Urinary bladder (tissue), 4 donors: ENCODE measurements around the gene PLEKHA7. TPM values are rescaled to one million over a fixed set of nuclear protein-coding genes. Genes with fewer than 3 reads are reported as not detected.

Experiments used
- DNase-seq: peaks from one replicate; pipeline ENCODE4 v3.0.0-alpha.2; 2015; ENCODE audit errors: extremely low spot score
- H3K27ac ChIP-seq: one replicate; pipeline ENCODE4 v1.5.1; 2013; ENCODE audit warnings: low read depth, mild to moderate bottlenecking, moderate library complexity
- H3K36me3 ChIP-seq: one replicate; pipeline ENCODE4 v1.6.1; 2013; ENCODE audit warnings: mild to moderate bottlenecking, moderate library complexity; ENCODE audit not compliant: insufficient read depth
- H3K4me1 ChIP-seq: one replicate; pipeline ENCODE4 v1.6.1; 2013; ENCODE audit warnings: mild to moderate bottlenecking, moderate library complexity; ENCODE audit not compliant: insufficient read depth
- H3K4me3 ChIP-seq: one replicate; pipeline ENCODE4 v1.5.1; 2013; ENCODE audit warnings: low read depth, low read length
- WGBS: extraction: QIAGEN DNeasy Blood & Tissue Kit; methylation state at CpG from one replicate; pipeline ENCODE4 v1.1.7; 2013; 5-methylcytosine and 5-hydroxymethylcytosine counted together
- polyA plus RNA-seq: library from polyadenylated mRNA; stranded (reverse); fragments of 200-250 nt; gene quantifications from one replicate; pipeline ENCODE4 v1.2.3, GENCODE V29; 2013
- total RNA-seq: library from RNA; depleted of rRNA; stranded (reverse); fragments of >200 nt; gene quantifications from one replicate; pipeline ENCODE4 v1.2.3, GENCODE V29; 2014
- donor health status: healthy with polysubstance abuse.
- donor health status: healthy.

Gene PLEKHA7
- total and polyA plus RNA-seq, 2 donors = 8.1 to 8.3 TPM

GRCh38 chr11:16809886-16810668, 204.1 kb downstream of the PLEKHA7 start:
- Histone ChIP-seq H3K4me1 (no peaks in the 10 kb centered on the region), H3K36me3 (no peaks in the 10 kb centered on the region), H3K27ac (no peak overlapping the region), H3K4me3 (no peak overlapping the region)
- DNase-seq = no peak
- WGBS = 67% methylated on average over 11 of the region's 11 CpGs

- DNase-seq = no peak
- Histone ChIP-seq H3K36me3 (no peaks in the 10 kb centered on the region), H3K27ac (no peak overlapping the region), H3K4me3 (no peak overlapping the region), H3K4me1 (no peaks in the 10 kb centered on the region)
- 70% methylated on average over 3 of the region's 3 CpGs for WGBS
Measured at GRCh38 chr11:16807306-16807705, 206.9 kb downstream of the PLEKHA7 start.

- no peak for DNase-seq
- no peak overlapping the region for H3K27ac ChIP-seq
- WGBS = 44% methylated on average over 11 of the region's 11 CpGs
- H3K36me3 ChIP-seq = no peaks in the 10 kb centered on the region
- H3K4me1 ChIP-seq = no peaks in the 10 kb centered on the region
- no peak overlapping the region for H3K4me3 ChIP-seq
Measured at GRCh38 chr11:16806791-16807190, 207.4 kb downstream of the PLEKHA7 start.

- H3K4me1 ChIP-seq = no peaks in the 10 kb centered on the region
- 73% methylated on average over 8 of the region's 8 CpGs for WGBS
- no peak overlapping the region for H3K4me3 ChIP-seq
- no peaks in the 10 kb centered on the region for H3K36me3 ChIP-seq
- H3K27ac ChIP-seq = no peak overlapping the region
- no peak for DNase-seq
Measured at GRCh38 chr11:16805938-16806337, 208.3 kb downstream of the PLEKHA7 start.

GRCh38 chr11:16804104-16804947, 209.9 kb downstream of the PLEKHA7 start:
- WGBS = 44% methylated on average over 7 of the region's 7 CpGs
- no peak for DNase-seq
- Histone ChIP-seq H3K27ac (no peak overlapping the region), H3K4me1 (no peaks in the 10 kb centered on the region), H3K4me3 (no peak overlapping the region), H3K36me3 (no peaks in the 10 kb centered on the region)

GRCh38 chr11:16801288-16801980, 212.8 kb downstream of the PLEKHA7 start:
- H3K36me3 ChIP-seq = no peaks in the 10 kb centered on the region
- no peaks in the 10 kb centered on the region for H3K4me1 ChIP-seq
- no peak overlapping the region for H3K4me3 ChIP-seq
- 89% methylated on average over 10 of the region's 10 CpGs for WGBS
- no peak for DNase-seq
- H3K27ac ChIP-seq = no peak overlapping the region

GRCh38 chr11:16800382-16800781, 213.8 kb downstream of the PLEKHA7 start:
- no peak for DNase-seq
- no peaks in the 10 kb centered on the region for H3K4me1 ChIP-seq
- H3K27ac ChIP-seq = no peak overlapping the region
- no peak overlapping the region for H3K4me3 ChIP-seq
- H3K36me3 ChIP-seq = no peaks in the 10 kb centered on the region

- no peaks in the 10 kb centered on the region for H3K36me3 ChIP-seq
- no peaks in the 10 kb centered on the region for H3K4me1 ChIP-seq
- no peak for DNase-seq
- H3K27ac ChIP-seq = no peak overlapping the region
- H3K4me3 ChIP-seq = no peak overlapping the region
Measured at GRCh38 chr11:16799890-16800289, 214.3 kb downstream of the PLEKHA7 start.

GRCh38 chr11:16799221-16799620, 215.0 kb downstream of the PLEKHA7 start:
- H3K27ac ChIP-seq = no peak overlapping the region
- H3K36me3 ChIP-seq = no peaks in the 10 kb centered on the region
- H3K4me3 ChIP-seq = no peak overlapping the region
- no peaks in the 10 kb centered on the region for H3K4me1 ChIP-seq
- no peak for DNase-seq
- WGBS = 69% methylated on average over 1 of the region's 1 CpG

GRCh38 chr11:16797776-16798175, 216.4 kb downstream of the PLEKHA7 start:
- WGBS = 72% methylated on average over 3 of the region's 3 CpGs
- no peaks in the 10 kb centered on the region for H3K36me3 ChIP-seq
- no peak for DNase-seq
- H3K4me3 ChIP-seq = no peak overlapping the region
- H3K4me1 ChIP-seq = no peaks in the 10 kb centered on the region
- H3K27ac ChIP-seq = no peak overlapping the region

GRCh38 chr11:16796311-16796710, 217.9 kb downstream of the PLEKHA7 start:
- no peaks in the 10 kb centered on the region for H3K36me3 ChIP-seq
- no peak for DNase-seq
- no peak overlapping the region for H3K27ac ChIP-seq
- WGBS = 87% methylated on average over 4 of the region's 4 CpGs
- no peaks in the 10 kb centered on the region for H3K4me1 ChIP-seq
- no peak overlapping the region for H3K4me3 ChIP-seq

- Histone ChIP-seq H3K36me3 (no peaks in the 10 kb centered on the region), H3K27ac (no peak overlapping the region), H3K4me3 (no peak overlapping the region), H3K4me1 (no peaks in the 10 kb centered on the region)
- DNase-seq = no peak
- 82% methylated on average over 8 of the region's 8 CpGs for WGBS
Measured at GRCh38 chr11:16795146-16795545, 219.1 kb downstream of the PLEKHA7 start.

- H3K27ac ChIP-seq = no peak overlapping the region
- DNase-seq = no peak
- 91% methylated on average over 17 of the region's 17 CpGs for WGBS
Measured at GRCh38 chr11:16794047-16794818, 220.0 kb downstream of the PLEKHA7 start.

More at GRCh38 chr11:16794047-16794818, 220.0 kb downstream of the PLEKHA7 start:
- H3K4me3 ChIP-seq = no peak overlapping the region
- no peaks in the 10 kb centered on the region for H3K4me1 ChIP-seq
- H3K36me3 ChIP-seq = no peaks in the 10 kb centered on the region
